ENCODE data around the gene CLSTN1.

The CLSTN1 gene

DNA sequence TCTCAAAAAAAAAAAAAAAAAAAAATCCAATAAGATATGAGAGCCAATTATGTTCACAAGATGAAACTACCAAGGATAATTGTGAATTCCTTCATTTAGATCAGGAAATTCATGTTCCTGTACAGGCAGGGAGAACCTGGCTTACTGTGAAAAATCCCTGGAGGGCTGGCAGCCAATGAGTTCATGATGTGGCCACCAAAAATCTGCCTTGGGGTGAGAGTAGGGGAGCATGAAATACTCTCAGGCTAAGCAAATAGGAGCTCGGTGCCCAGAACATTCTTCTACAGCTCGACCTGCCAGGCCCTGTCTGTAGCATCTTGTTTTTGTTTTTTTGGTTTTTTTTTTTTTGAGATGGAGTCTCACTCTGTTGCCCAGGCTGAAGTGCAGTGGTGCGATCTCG is 122.1 kb downstream of the CLSTN1 start:
- Histone ChIP-seq H3K36me3 (ENCODE audit: insufficient read depth, low read length) (peaks cover 16% of the 10 kb centered on the region), H3K4me1 (ENCODE audit: insufficient read depth, low read length, severe bottlenecking) (peaks cover 13% of the 10 kb centered on the region), H3K9ac (ENCODE audit: low read length) (no peak overlapping the region), H3F3A (ENCODE audit: insufficient read depth, low read length) (no peaks in the 10 kb centered on the region), H3K4me3 (ENCODE audit: low read depth, low read length, poor library complexity, severe bottlenecking) (no peak overlapping the region), H3K27ac (ENCODE audit: low read depth, low read length, poor library complexity, severe bottlenecking) (no peak overlapping the region), H3K9me2 (ENCODE audit: low read depth, low read length) (no peaks in the 10 kb centered on the region), H2AFZ (ENCODE audit: low read length) (no peak overlapping the region), H3K79me2 (ENCODE audit: insufficient read depth, low read length) (0 out of 2 replicates have a peak, but pooled peaks cover 3% of the 10 kb centered on the region), H3K4me2 (ENCODE audit: low read length) (no peak overlapping the region), H3K9me3 (ENCODE audit: low read length) (0 out of 2 replicates have a peak, but pooled peaks cover 2% of the 10 kb centered on the region), H3K27me3 (ENCODE audit: insufficient read depth, low read length) (no peaks in the 10 kb centered on the region), H4K20me1 (ENCODE audit: insufficient read depth, low read length) (no peaks in the 10 kb centered on the region)
- TF ChIP-seq, protein P1, sequence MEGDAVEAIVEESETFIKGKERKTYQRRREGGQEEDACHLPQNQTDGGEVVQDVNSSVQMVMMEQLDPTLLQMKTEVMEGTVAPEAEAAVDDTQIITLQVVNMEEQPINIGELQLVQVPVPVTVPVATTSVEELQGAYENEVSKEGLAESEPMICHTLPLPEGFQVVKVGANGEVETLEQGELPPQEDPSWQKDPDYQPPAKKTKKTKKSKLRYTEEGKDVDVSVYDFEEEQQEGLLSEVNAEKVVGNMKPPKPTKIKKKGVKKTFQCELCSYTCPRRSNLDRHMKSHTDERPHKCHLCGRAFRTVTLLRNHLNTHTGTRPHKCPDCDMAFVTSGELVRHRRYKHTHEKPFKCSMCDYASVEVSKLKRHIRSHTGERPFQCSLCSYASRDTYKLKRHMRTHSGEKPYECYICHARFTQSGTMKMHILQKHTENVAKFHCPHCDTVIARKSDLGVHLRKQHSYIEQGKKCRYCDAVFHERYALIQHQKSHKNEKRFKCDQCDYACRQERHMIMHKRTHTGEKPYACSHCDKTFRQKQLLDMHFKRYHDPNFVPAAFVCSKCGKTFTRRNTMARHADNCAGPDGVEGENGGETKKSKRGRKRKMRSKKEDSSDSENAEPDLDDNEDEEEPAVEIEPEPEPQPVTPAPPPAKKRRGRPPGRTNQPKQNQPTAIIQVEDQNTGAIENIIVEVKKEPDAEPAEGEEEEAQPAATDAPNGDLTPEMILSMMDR (IDR thresholded peaks at IDR 0.05; ENCODE audit: low read length) = no peak
- TF ChIP-seq EZH2 (IDR thresholded peaks at IDR 0.05; ENCODE audit: borderline replicate concordance, low read length) = no peak

DNA sequence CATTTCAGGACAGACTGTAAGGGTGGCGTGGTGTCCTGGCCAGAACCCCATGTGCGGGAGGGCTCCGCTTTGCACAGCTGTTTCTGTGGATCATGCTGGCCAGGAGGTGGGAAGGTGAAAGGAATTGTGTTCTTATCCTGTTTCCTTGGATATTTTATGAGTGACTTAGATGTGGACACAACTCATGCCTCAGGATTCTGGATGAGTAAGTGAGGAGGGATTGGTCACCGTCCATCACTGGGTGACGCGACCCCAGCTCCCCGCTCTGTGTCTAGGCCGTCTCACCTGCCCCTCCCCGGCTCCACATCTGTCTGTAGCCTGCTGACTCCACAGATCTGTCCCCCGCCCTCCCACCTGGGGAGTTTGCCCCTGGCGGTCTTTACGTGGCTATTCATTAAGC is 123.4 kb downstream of the CLSTN1 start:
- TF ChIP-seq EZH2 (IDR thresholded peaks at IDR 0.05; ENCODE audit: borderline replicate concordance, low read length) = no peak
- TF ChIP-seq, protein P1 (IDR thresholded peaks at IDR 0.05; ENCODE audit: low read length) = no peak
- no peak overlapping the region for H3K27ac ChIP-seq (ENCODE audit: low read depth, low read length, poor library complexity, severe bottlenecking)
- H3K4me2 ChIP-seq (ENCODE audit: low read length) = no peak overlapping the region

DNA sequence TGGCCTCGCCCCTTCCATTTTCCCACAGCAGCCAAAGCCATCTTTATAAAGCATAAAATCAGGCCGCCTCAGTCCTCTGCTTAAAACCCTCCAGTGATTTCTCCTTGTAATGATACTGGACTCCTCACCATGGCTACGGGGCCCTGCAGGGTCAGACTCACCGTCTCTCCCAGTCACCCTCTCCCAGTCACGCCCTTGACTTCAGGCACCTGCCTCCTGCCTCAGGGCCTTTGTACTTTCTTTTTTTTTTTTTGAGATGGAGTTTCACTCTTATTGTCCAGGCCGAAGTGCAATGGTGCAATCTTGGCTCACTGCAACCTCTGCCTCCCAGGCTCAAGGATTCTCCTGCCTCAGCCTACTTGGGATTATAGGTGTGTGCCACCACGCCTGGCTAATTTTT is 124.4 kb downstream of the CLSTN1 start:
- H3K79me2 ChIP-seq (ENCODE audit: insufficient read depth, low read length) = no peaks in the 10 kb centered on the region
- H4K20me1 ChIP-seq (ENCODE audit: insufficient read depth, low read length) = no peaks in the 10 kb centered on the region

More for the DNA sequence above, 123.4 kb downstream of the CLSTN1 start:
- Histone ChIP-seq H3K4me1 (ENCODE audit: insufficient read depth, low read length, severe bottlenecking) (peaks cover 13% of the 10 kb centered on the region), H2AFZ (ENCODE audit: low read length) (no peak overlapping the region), H3K36me3 (ENCODE audit: insufficient read depth, low read length) (peaks cover 12% of the 10 kb centered on the region), H4K20me1 (ENCODE audit: insufficient read depth, low read length) (no peaks in the 10 kb centered on the region), H3F3A (ENCODE audit: insufficient read depth, low read length) (no peaks in the 10 kb centered on the region), H3K79me2 (ENCODE audit: insufficient read depth, low read length) (no peaks in the 10 kb centered on the region), H3K9ac (ENCODE audit: low read length) (no peak overlapping the region), H3K27me3 (ENCODE audit: insufficient read depth, low read length) (no peaks in the 10 kb centered on the region), H3K9me3 (ENCODE audit: low read length) (0 out of 2 replicates have a peak, but pooled peaks cover 2% of the 10 kb centered on the region), H3K4me3 (ENCODE audit: low read depth, low read length, poor library complexity, severe bottlenecking) (no peak overlapping the region), H3K9me2 (ENCODE audit: low read depth, low read length) (no peaks in the 10 kb centered on the region)

More for the DNA sequence above, 124.4 kb downstream of the CLSTN1 start:
- Histone ChIP-seq H3K36me3 (ENCODE audit: insufficient read depth, low read length) (peaks cover 12% of the 10 kb centered on the region), H3K27ac (ENCODE audit: low read depth, low read length, poor library complexity, severe bottlenecking) (no peak overlapping the region), H3K4me3 (ENCODE audit: low read depth, low read length, poor library complexity, severe bottlenecking) (no peak overlapping the region), H3F3A (ENCODE audit: insufficient read depth, low read length) (no peaks in the 10 kb centered on the region), H3K9ac (ENCODE audit: low read length) (no peak overlapping the region), H2AFZ (ENCODE audit: low read length) (no peak overlapping the region), H3K9me2 (ENCODE audit: low read depth, low read length) (no peaks in the 10 kb centered on the region), H3K4me2 (ENCODE audit: low read length) (no peak overlapping the region), H3K27me3 (ENCODE audit: insufficient read depth, low read length) (no peaks in the 10 kb centered on the region), H3K9me3 (ENCODE audit: low read length) (0 out of 2 replicates have a peak, but pooled peaks cover 2% of the 10 kb centered on the region), H3K4me1 (ENCODE audit: insufficient read depth, low read length, severe bottlenecking) (peaks cover 7% of the 10 kb centered on the region)
- TF ChIP-seq, protein P1 (IDR thresholded peaks at IDR 0.05; ENCODE audit: low read length) = no peak
- TF ChIP-seq EZH2 (IDR thresholded peaks at IDR 0.05; ENCODE audit: borderline replicate concordance, low read length) = no peak

All from OCI-LY1 (cell line).